GM19351 (cell line): Measurements from ENCODE around the gene SKI.

Experiments
- ATAC-seq: cut with Tn5 transposase; IDR thresholded peaks from one replicate; pipeline ENCODE4 v1.9.1; 2021; ENCODE audit warnings: mild to moderate bottlenecking, moderate library complexity; ENCODE audit not compliant: unreplicated experiment

SKI gene

GRCh38 chr1:2208309-2209239 lies 19.5 kb upstream of the SKI start:
- ATAC-seq: no peak

DNA sequence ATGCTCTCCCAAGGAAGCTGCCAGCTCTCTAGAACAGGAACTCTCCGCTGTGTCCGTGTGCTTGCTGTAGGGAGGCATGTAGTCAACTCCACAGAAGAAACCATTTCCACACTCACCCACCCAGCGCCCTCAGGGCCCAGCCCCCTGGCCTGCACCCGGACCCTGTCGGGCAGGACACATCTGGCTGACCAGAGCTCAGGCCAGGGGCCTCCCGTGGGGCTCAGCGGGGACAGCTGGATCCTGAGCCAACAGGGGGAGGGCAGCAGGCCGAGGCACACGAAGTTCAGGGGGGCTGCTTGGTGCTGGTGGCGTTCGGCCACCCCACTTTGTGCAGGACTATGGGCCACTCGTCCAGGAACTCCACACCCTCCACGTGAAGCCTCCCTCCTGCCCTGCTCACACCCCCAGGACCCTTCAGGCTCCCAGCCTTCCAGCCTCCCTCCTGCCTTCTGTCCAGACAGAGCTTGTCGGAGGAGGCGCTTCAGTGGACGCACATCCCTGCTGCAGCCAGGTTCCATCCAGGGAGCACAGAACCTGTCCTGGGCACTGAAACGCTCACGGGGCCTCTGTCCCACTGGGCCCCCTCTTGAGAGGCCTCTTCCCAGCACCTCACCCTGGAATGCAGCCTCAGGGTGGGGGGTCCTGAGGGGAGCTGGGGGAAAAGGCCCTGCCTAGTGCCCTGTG lies 18.6 kb upstream of the SKI start:
- ATAC-seq: no peak

DNA sequence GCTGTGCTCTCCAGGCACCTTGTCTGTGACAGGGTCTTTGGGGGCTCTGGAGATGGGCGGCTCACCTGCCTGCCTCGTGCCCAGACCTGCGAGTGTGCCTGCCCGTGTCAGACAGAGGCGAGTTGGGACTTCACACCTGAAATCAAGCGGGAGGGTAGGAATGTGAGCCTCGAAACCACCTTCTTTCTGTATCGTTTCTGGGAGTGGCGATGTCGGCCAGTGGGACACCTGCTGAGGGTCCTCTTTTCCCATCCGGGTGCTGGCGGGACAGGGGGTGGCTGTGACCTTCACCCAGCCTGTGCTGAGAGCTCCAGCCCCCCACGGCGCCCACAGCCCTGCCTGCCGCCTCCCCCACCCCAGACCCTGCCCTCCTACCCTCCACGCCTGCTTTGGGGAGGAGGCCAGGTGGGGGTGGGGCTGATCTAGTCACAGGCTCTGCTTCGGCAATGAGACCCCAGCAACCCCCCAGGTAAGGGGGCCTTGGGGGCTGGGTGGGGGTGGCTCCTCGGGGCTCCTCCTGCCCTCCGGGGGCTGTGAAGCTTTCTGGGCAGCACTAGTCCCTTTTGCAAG lies 17.9 kb upstream of the SKI start:
- ATAC-seq: no peak

GRCh38 chr1:2210786-2211185 lies 17.3 kb upstream of the SKI start:
- ATAC-seq: no peak

- no peak for ATAC-seq
These were observed 15.9 kb upstream of the SKI start for GRCh38 chr1:2212274-2212531.

- no peak for ATAC-seq
These were observed 15.3 kb upstream of the SKI start for GRCh38 chr1:2212532-2213491.

DNA sequence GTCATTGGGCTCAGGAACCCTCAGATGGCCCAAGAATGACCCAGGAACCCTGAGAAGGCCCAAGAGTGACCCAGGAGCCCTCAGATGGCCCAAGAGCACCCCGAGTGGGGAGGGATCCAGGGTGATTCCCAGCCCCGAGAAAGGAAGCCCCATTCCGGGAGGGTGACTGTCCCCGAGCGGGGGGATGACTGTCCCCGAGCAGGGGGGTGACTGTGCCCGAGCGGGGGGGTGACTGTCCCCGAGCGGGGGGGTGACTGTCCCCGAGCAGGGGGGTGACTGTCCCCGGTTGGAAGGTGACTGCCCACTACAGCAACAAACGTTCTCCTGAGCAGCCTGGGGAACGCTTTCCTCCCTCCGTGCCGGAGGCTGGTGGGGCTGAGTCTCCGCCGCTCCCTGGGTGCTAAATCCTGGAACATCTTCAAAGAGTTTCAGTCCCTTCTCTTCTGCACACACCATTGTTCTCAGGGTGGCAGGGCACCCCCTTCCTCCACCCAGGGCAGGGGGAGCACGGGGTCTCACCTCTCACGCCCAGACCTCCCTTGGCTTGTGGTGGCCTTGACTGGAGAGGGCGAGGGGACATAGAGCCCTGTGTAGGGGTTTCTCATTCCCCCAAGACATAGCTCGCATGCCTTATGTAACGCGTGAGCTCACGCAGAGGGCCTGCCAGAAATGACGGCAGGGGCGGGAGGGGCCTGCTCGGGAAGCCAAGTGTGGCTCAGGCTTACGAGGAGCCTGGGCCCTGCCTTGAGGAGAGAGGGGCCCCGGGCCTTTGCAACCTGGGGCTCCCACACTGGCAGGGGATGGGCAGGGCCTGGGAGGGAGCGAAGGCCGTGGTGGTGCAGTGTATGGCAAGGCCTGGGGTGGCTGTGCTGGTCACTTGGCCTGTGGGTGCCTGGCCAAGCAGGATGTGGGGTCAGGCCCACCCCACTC lies 14.3 kb upstream of the SKI start:
- ATAC-seq: no peak

DNA sequence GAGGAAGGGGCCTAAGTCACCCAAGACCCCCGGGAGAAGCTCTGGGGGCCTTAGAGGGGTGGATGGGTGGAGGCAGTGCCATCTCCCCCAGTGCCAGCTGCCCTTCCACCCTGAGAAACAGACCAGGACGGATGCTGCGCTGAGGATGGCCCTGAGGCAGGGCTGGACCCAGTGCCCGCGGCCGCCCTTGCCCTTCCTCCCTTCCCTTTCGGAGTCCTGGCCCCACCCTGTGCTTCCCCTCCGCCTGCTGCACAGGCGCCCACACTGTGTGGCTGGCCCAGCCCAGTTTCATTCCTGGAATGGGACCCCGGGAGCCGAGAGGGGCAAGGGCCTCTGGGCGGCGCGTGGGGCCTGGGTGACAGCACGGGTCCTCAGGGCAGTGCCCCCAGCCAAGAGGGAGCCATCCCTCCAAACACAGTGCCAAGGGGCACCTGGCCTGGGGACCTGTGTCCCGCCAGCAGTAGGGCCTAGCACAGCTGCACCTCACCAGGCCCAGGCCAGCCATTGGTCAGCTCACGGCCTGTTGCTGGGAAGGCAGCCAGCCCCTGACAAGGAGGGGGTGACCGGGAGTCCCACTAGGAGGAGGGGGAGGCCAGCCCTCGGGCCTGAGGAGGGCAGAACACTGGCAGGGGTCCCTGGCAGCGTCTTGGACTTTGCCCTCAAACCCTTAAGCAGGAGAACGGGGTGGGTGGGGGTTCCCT lies 13.4 kb upstream of the SKI start:
- ATAC-seq: no peak

DNA sequence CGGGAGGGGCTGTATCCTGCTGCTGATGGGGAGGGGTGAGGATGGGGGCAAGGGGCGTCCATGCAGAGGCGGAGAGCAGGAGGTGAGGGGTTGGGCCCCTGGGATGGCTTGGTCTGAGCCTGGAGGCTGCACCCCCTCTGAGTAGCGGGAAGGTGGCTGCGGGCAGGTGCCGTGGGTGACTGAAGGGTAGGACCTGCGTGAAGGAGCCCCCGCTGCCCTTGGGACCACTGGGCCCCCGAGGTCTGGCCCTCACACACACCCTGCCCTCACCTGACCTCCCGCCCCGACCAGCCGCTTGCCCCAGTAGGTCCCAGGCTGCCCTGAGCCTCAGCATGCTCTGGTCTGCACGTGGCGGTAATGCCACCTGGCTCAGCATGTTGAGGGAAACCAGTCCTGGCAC lies 12.8 kb upstream of the SKI start:
- no peak for ATAC-seq

DNA sequence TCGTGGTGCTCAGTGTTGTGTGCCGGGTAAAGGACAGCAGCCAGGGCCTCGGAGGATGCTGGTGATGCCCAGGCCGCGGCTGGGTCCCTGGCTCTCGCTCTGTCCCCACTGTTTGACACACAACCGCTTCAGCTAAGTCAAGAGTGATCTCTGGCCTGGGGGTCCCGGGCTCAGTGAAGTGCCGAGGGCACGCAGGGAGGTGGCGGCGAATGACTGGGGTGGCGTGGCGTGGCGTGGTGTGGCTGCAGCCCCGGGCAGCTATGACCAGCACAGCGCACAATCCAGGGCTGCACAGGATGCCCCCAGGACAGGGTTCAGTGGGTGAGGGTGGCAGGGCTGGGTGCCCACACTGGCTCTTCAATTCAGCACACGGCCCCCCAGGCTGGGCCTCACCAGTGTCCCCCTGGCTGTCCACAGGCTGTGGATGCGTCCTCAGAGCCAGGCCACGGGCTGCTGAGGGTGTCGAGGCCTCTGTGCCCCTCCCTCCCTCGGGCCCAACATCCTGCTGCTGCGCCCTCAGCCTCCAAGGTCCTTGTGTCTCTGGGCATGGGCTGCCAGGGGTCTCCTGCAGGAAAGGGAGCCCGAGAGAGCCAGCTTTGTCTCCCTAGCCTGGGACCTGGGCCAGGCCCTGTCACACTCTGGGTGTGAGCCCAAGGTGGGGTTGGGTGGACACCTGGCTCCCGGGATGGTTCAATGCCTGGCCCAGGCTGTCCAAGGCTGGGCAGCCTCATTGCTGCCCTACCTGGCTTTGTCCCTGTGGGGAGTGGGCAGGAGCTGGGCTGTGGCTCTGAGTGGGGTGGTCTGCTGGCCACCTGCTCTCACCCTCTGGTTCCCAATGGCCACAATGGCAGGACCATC lies 12.0 kb upstream of the SKI start:
- ATAC-seq: no peak

DNA sequence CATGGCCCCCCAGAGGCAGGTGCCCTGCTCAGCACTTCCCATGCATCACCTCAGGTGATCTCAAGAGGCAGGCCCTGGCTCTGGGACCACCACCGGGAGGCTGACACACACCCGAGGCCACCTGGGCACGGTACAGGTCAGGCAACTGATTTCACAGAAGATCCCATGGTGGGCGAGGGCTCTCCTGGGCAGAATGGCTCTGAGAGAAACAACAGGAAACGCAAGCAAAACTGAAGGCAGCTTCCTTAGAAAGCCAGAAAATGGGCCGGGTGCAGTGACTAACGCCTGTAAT lies 11.4 kb upstream of the SKI start:
- no peak for ATAC-seq

DNA sequence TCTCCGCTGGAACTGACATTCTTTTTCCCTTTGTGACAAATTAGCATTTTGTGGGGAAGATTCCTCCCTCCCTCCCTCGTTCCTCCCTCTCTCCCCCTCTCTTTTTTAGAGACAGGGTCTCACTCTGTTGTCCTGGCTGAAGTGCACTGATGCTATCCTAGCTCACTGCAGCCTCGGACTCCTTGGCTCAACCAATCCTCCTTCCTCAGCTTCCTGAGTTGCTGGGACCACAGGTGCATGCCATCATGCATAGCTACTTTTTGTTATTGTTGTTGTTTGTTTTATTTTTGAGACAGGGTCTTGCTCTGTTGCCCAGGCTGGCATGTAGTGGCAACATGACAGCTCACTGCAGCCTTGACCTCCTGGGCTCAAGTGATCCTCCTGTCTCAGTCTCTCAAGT lies 6.8 kb upstream of the SKI start:
- no peak for ATAC-seq

- ATAC-seq: no peak
These were observed 3.9 kb upstream of the SKI start for GRCh38 chr1:2224170-2224584.

- no peak for ATAC-seq
These were observed 3.3 kb upstream of the SKI start for GRCh38 chr1:2224631-2225428.

DNA sequence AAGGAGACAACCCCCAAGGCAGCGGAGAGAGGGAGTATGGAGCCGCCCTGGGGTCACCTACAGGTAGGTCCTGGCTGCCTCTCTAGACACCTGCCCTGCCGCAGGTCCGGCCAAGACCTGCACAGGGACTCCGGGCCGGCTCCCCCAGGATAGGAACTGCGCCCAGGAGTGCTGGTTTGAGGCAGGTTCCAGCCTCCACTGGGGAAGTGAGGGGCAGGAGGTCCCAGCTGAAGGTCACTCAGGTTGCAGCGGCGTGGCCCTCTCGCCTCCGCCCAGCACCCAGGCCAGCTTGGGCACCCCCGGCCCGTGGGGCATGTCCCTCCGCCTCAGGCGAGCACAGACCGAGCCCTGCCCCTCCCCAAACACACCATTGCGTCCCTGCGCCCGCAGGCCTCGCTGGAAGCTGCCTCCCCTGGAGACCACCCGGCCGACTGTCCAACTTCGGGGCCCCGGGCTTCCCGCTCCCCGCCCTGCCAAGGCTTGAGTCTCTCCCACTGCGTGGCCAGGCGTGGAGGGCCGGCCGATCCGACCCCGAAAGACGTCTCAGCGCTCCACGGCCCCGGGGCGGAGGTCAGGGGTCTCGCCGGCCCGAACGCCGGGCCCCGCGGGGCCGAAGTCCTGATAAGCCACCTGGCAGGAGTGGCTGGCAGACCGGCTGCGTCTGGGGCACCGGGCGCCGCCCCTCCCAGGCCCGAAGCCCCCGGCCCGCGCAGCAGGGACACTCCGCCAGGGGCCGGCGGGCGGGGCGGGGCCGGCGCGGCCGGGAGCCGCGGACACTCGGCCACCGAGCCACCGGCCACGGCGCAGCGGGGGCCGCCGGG lies 1.4 kb upstream of the SKI start:
- no peak for ATAC-seq

- ATAC-seq: peak; percentile 88
These were observed 568 bp upstream of the SKI start for GRCh38 chr1:2227346-2228156.
